Raji (cell line): ENCODE results near the gene GPRC5B.

Experiments
- POLR2A ChIP-seq: IDR thresholded peaks from 2 replicates; pipeline ENCODE4 v1.6.1; 2011; ENCODE audit warnings: low read depth, low read length, control low read depth; ENCODE audit not compliant: insufficient read depth

The GPRC5B gene

DNA sequence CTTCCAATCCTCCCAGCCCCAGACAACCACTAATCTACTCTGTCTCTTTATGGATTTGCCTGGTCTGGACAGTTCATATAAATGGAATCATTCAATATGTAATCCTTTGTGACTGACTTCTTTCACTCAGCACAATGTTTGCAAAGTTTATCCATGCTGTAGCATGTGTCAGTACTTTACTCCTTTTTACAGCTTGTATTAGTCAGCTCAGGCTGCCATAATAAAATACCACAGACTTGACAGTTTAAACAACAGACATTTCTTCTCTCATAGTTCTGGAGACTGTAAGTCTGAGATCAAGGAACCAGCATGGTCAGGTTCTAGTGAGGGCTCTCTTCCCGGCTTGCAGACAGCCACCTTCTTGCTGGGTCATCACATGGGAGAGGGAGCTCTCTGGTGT is 41.3 kb downstream of the GPRC5B start:
- TF ChIP-seq POLR2A = no peak

DNA sequence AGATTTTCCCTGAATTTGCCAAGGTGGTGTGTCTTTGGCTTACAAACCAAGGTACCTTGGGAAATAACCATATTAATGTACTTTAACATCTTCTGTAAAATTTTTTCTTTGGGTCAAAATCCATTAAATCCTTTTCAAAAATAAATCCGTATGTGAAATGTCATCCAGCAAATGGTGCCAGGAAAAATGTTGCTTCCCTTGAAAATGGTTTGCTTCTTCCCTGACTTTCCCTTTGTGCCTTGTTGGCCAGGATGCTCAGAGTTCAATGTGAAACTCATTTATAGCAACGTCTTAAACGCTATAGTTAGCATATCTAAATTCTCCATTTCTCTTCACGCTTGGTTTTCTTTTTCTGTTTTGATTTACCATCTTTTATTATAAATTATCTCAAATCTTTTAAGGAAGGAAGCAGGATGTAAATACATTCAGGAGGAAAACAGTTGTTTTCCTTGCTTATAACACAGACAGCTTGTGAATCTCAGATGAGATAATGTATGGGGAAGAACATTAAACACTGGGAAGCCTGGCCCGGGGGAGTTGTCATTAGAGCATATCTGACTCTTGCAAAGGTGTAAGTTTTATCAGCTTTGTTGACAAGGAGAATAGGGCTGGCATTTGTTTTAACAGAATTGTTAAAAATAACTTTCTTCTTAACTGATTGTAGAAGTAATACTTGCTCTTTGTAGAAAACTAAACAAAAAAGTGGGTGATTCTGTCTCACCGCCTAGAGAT is 42.1 kb downstream of the GPRC5B start:
- TF ChIP-seq POLR2A = no peak

DNA sequence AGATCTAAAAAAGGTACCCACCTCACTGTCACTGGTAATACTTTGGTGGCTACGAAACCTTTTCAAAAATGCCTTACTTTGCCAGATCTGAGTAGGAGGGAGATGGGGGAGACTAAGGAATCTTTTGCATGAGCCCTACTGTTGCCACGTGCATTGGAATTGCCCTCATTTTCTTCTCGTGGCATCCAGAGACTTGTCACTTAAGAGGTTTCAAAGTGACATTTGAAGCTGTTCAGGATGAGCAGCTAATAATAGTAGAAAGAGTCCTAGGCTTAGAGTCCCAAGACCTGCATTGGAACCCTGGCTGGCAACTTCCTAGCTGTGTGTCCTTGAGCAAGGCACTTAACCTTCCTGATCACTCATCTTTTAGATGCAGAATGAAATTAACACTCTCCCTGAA is 43.5 kb downstream of the GPRC5B start:
- no peak for TF ChIP-seq POLR2A

DNA sequence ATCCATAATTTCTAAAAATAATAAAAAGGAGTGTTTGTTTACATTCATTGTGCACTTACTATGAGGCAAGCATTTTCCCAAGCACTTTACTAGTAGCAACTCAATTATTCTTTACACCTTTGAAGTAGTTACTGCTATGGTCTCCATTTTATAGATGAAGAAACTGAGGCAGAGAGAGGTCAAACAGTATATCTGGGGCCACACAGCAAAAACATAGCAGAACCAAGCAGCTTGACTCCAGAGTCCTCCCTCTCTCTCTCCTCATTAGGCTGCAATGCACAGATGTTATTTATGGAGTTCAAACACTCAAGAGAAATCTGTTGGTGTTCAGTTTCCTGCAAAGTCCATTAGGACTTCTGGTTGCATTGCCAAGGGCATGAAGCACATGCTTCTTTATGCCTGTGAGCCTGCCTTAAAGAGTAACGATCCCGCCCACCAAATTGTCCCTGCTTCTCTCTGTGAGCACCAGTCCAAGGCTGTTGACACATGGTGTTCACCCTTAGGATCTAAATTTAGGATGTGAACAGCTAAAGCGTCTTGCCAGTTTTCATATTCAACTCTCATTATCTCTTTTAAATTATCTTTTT is 44.0 kb downstream of the GPRC5B start:
- no peak for TF ChIP-seq POLR2A

DNA sequence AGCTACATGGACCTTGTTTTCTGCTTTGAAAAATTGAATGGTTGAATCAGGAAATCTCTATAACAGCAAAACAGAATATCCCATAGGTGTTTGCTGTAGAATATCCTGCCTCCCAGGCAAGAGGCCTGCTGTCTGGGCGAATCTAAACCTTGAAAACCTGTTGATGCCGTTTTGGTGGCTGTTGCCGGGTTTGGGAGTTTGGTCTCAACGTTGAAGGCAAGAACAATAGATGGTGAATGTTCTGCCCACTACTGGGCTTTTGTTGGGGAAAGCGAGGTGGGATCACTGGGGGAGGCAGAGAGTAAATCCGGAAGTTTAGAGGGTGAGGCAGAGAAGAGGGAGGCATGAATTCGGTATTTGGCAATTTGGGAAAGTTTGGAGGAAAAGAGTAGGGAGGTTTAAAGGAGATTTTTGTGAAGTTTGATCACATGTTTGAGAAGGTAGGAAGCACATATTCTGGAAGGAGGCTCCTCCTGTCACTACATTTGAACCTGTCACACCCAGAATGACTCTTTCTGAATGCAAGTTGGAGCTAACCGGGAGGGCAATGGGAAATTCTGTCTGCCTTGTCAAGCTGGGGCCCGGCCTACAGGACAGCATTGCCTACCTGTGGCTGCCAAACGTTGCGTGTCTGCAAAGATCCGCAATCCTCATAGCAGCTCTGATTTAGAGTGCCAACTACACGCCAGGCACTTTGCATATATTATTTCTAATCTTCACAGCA is 46.5 kb downstream of the GPRC5B start:
- no peak for TF ChIP-seq POLR2A

DNA sequence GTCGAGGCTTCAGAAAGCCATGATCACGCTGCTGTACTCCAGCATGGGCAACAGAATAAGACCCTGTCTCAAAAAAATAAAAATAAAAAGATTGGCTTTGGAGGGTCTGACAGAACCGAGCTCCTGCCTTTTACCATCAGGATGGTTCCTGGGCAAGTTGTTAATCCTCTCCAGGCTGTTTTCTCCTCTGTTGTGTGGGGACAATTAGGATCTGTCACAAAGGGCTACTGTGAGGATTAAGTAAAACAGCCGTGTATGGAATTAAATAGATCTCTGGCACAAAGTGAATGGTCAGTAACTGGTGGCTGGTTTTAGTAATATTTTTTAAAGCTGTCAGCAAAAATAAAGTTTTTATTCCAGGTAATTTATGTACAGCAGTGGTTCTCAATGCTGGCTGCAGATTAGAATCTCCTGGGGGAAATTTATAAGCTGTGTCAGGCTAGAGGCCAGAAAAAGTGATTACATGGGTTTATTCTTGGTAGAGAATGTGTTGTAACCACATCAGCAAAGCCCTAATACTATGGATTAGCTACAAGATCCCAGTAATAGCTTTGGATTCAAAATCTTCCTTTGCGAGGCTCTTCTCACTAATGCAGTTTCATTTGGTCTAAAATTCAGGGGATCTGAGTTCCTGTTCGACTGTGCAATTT is 47.2 kb downstream of the GPRC5B start:
- no peak for TF ChIP-seq POLR2A

DNA sequence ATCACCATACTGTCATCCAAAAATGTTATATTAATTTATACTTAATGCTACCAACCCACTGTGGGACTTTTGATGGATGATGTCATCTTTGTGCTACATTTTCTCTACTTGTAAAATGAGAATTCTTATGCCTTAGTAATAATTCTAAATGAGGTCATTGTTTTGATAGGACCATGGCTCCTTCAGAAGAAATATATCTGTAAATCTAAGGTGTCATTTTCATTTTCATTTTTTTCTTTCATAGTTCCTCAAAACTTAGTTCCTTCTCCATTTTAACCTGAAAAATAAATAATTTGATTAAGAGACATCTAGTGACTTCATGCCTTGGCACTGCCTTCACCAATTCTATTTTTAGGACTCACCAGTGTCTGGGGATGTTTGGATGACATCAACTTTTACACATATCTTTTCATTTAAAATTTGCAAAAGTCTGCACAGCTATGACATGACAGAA is 48.7 kb downstream of the GPRC5B start:
- no peak for TF ChIP-seq POLR2A

DNA sequence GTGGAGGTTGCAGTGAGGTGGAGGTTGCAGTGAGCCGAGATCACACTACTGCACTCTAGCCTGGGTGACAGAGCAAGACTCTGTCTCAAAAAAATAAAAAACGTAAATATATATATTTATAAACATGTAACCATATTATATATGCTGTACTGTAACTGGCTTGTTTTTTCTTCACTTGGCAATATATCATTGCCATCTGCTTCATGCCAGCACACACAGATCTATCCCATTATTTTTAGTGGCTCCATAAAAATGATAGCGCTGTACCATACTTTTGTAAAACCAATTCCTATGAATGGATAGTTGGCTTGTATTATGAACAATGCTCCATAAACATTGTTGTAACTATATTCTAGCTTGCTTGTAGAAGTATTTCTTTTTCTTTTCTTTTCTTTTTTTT is 49.5 kb downstream of the GPRC5B start:
- no peak for TF ChIP-seq POLR2A

DNA sequence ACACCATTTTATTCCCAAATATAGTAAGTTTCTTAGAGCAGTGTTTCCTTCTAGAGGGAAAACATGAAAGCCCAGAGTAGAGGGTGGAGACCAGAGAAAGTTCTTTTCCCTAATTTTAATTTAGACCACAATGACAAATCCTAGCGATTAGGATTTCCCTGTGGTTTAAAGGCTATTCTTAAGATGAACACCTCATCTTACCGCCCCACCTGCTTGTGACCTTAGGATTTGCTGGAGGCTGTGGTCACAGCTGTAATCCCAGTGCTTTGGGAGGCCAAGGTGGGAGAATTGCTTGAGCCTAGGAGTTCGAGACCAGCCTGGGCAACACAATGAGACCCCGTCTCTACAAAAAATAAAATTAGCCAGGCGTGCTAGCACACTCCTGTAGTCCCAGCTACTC is 51.1 kb downstream of the GPRC5B start:
- TF ChIP-seq POLR2A = no peak

DNA sequence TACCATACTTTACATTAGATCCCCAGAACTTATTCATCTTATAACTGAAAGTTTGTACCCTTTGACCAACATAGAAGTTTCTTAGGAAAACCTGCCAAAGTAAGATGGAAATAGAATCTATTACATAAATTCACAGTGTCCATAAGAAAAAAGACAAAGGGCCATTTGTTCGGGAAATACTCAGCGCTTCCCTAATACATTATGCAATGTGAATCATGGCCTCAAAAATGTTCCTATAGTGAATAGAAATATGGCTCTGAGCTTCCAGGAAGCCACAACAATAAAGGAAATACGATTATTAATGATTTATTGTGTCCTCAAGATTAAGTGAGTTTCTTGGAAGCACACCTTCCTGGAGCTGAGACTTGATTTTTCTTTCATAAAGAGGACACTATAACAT is 51.5 kb downstream of the GPRC5B start:
- TF ChIP-seq POLR2A = no peak

DNA sequence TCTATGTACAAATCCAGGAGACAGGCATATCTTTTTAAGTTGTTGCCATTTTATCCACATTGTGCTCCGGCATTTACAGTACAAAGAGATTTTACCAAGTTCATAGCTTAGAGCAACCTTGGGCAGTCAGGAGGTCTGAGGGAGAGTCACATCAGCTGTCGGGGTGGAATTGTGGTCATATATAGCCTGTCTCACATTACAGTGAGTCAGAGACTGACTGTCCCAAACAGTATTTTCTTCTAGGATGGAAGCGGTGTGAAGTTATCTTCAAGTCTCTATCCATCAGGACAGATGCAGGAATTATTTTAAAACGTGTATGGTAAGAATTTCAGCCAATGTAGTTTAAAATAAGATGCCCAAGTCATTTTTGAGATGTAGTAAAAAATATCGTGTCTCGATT is 53.0 kb downstream of the GPRC5B start:
- TF ChIP-seq POLR2A = no peak

DNA sequence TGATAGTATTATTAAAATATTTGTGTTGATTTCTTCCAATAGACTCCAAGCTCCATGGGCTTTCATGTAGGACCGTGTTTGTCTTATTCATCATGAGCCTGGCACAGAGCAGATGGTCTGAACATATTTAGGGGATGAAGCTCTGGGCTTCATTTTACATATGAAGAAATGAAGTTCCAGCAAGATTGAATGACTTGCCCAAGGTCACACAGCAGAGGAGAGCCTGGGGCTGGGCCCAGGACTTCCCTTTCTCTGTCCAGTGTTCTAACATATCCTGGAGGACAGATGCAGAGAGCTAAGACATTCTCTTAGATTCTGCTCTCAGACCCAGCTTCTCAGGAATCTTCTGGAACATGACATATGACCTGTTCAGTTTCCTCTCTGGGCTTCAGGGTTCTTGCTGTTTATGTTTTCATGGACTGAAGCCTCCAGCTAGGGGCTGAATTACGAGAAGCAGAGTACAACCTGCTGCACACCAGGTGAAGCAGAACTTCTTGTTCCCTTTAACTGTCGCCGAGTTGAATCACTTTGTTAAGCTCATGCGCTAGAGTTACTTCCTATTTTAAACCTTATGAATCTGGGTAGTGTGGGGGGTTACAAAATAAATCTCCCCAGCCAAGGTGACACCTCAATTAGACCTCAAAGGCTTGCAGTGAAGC is 53.6 kb downstream of the GPRC5B start:
- no peak for TF ChIP-seq POLR2A

DNA sequence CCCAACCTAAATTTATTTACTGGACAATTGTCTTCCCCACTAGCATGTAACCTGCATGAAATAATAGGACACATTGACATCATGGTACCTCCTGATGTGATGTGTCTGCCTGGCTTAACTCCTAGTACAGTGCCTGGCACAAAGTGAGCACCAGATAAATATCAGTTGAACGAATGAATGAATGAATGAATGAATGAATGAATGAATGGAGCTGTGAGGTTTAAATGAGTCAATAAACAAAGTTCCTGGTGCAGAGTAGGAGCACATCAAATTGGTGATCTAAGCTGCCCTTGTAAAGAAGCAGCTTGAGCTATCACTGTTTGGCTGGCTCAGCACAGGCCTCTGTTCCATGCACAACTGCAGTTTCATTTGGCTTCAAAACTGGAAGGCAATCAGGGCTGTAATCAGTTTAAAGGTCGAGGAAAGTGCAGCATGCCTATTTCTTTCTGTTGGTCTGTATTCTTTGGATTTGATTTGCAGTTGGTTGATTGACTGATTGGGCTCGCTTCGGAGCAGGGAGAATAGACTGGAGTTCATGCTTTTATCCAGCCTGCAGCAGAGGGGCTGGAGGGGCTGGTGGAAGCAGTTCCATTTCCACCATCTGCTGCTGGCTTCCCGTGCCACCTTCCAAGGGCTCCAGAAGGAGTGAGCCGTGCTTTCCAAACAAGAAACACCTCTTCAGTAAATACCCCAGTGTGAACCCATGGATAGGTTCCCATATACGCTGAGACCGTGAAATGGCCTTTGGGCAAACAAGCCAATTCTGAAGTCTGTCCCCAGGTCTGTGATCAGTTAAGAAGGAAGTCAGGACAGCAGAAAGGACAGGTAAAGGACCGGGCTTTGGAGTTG is 54.6 kb downstream of the GPRC5B start:
- TF ChIP-seq POLR2A = no peak

DNA sequence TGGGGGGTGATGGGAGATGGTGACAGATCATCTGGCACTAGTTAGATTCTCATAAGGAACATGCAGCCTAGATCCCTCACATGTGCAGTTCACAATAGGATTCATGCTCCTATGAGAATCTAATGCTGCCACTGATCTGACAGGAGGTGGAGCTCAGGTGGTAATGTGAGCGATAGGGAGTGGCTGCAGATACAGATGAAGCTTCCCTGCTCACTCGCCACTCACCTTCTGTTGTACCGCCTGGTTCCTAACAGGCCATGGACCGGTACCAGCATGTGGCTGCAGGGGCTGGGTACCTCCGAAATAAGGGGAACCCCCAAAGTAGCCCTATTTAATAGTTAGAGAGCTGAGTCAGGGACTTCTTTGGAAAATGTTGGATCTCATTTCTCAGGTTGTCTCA is 60.4 kb downstream of the GPRC5B start:
- no peak for TF ChIP-seq POLR2A

DNA sequence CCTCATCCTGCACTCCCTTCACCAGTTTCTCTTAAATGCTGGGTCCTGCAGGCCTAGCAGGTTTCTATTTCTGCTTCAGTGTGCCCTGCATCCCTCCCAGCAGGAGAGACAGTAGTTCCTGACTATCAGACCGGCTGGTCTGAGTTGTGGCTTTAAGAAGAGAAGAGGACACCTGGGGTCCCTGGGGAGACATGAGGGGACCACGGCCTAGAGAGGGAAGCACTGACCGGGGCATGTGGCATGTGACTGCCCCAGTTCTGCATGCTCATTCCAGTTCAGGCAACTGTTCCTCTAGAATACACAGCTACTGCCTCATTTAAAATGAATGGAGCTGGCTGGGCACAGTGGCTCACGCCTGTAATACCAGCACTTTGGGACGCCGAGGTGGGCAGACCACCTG is 61.3 kb downstream of the GPRC5B start:
- TF ChIP-seq POLR2A = no peak

DNA sequence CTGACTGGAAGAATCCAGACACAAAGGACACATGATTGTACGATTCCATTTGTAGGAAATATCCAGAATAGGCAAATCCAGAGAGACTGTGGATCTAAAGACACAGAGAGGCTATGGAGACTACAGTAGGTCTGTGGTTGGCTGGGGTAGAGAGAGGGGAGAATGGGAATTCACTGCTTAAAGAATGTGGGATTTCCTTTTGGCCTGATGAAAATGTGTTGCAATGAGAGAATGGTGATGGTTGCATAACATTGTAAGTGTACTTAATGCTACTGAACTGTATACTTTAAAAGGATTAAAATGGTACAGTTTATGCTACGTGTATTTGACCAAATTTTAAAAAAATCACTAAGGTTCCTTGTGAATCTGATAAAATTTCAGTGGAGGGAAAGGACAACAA is 62.1 kb downstream of the GPRC5B start:
- TF ChIP-seq POLR2A = no peak
